OCI-LY1 (cell line): ENCODE measurements around the gene GALNT18.

Source experiments
- H2AFZ ChIP-seq: fragments of 200-600 bp; sonication (generic), shearing (Covaris generic); 2 replicates; pipeline ENCODE4 v1.6.0; 2014; ENCODE audit warnings: antibody characterized with exemption, mild to moderate bottlenecking, low read length
- H3F3A ChIP-seq: fragments of 200-600 bp; sonication (generic), shearing (Covaris generic); 2 replicates; pipeline ENCODE4 v1.6.0; 2014; ENCODE audit warnings: mild to moderate bottlenecking, antibody characterized with exemption, low read length, moderate library complexity; ENCODE audit not compliant: insufficient read depth
- H3K27ac ChIP-seq: fragments of 200-600 bp; sonication (generic); 2 replicates; pipeline ENCODE4 v1.5.1; 2014; ENCODE audit warnings: low read length, mixed run types, mild to moderate bottlenecking, low read depth; ENCODE audit not compliant: poor library complexity, severe bottlenecking
- H3K27me3 ChIP-seq: fragments of 200-600 bp; sonication (generic); 2 replicates; pipeline ENCODE4 v1.6.0; 2014; ENCODE audit warnings: antibody characterized with exemption, mild to moderate bottlenecking, low read length, moderate library complexity; ENCODE audit not compliant: insufficient read depth
- H3K36me3 ChIP-seq: fragments of 200-600 bp; sonication (generic); 2 replicates; pipeline ENCODE4 v1.6.1; 2014; ENCODE audit warnings: mild to moderate bottlenecking, antibody characterized with exemption, low read length, moderate library complexity, mixed read lengths; ENCODE audit not compliant: insufficient read depth
- H3K4me1 ChIP-seq: fragments of 200-600 bp; sonication (generic); 2 replicates; pipeline ENCODE4 v1.5.1; 2014; ENCODE audit warnings: mild to moderate bottlenecking, low read length, moderate library complexity; ENCODE audit not compliant: insufficient read depth, severe bottlenecking
- H3K4me2 ChIP-seq: fragments of 200-600 bp; sonication (generic), shearing (Covaris generic); 2 replicates; pipeline ENCODE4 v1.6.1; 2014; ENCODE audit warnings: low read length
- H3K4me3 ChIP-seq: fragments of 200-600 bp; sonication (generic); 2 replicates; pipeline ENCODE4 v1.5.1; 2014; ENCODE audit warnings: low read length, low read depth, mild to moderate bottlenecking, mixed read lengths; ENCODE audit not compliant: poor library complexity, severe bottlenecking
- H3K79me2 ChIP-seq: fragments of 200-600 bp; shearing (Covaris generic); 2 replicates; pipeline ENCODE4 v1.6.1; 2016; ENCODE audit warnings: mixed run types, low read length, mixed read lengths; ENCODE audit not compliant: insufficient read depth
- H3K9ac ChIP-seq: fragments of 200-600 bp; sonication (generic), shearing (Covaris generic); 2 replicates; pipeline ENCODE4 v1.6.1; 2014; ENCODE audit warnings: mild to moderate bottlenecking, low read length, mixed read lengths
- H3K9me2 ChIP-seq: fragments of 200-600 bp; sonication (generic), shearing (Covaris generic); 2 replicates; pipeline ENCODE4 v1.6.1; 2014; ENCODE audit warnings: low read depth, mild to moderate bottlenecking, low read length, mixed read lengths
- H3K9me3 ChIP-seq: fragments of 200-600 bp; shearing (Covaris generic); 2 replicates; pipeline ENCODE4 v1.6.1; 2014; ENCODE audit warnings: low read length, mixed read lengths
- H4K20me1 ChIP-seq: fragments of 200-600 bp; sonication (generic), shearing (Covaris generic); 2 replicates; pipeline ENCODE4 v1.6.0; 2016; ENCODE audit warnings: mild to moderate bottlenecking, low read length; ENCODE audit not compliant: insufficient read depth
- CTCF ChIP-seq: fragments of 200-600 bp; sonication (generic), shearing (Covaris generic); IDR thresholded peaks from 2 replicates; pipeline ENCODE4 v1.5.1; 2017; ENCODE audit warnings: mild to moderate bottlenecking, antibody characterized with exemption, low read length, moderate library complexity, mixed read lengths
- EZH2 ChIP-seq: fragments of 200-600 bp; sonication (generic), shearing (Covaris generic); IDR thresholded peaks from 2 replicates; pipeline ENCODE4 v1.8.0; 2017; ENCODE audit warnings: borderline replicate concordance, mixed run types, mild to moderate bottlenecking, antibody characterized with exemption, low read length, moderate library complexity, mixed read lengths

The GALNT18 gene

GRCh38 chr11:11424688-11425087 is 197.1 kb downstream of the GALNT18 start:
- Histone ChIP-seq H3K9ac (no peak overlapping the region), H3F3A (no peaks in the 10 kb centered on the region), H3K79me2 (no peaks in the 10 kb centered on the region), H3K9me3 (no peaks in the 10 kb centered on the region), H3K27me3 (no peaks in the 10 kb centered on the region), H3K4me3 (no peak overlapping the region), H2AFZ (no peak overlapping the region), H4K20me1 (no peaks in the 10 kb centered on the region), H3K36me3 (no peaks in the 10 kb centered on the region), H3K4me1 (no peaks in the 10 kb centered on the region), H3K9me2 (no peaks in the 10 kb centered on the region), H3K4me2 (no peak overlapping the region), H3K27ac (no peak overlapping the region)
- no peak for TF ChIP-seq CTCF
- no peak for TF ChIP-seq EZH2

- Histone ChIP-seq H3K9ac (no peak overlapping the region), H3F3A (no peaks in the 10 kb centered on the region), H2AFZ (no peak overlapping the region), H3K36me3 (no peaks in the 10 kb centered on the region), H3K79me2 (no peaks in the 10 kb centered on the region), H3K27me3 (no peaks in the 10 kb centered on the region), H4K20me1 (no peaks in the 10 kb centered on the region), H3K4me1 (no peaks in the 10 kb centered on the region), H3K4me2 (no peak overlapping the region), H3K4me3 (no peak overlapping the region), H3K9me2 (no peaks in the 10 kb centered on the region), H3K9me3 (no peaks in the 10 kb centered on the region), H3K27ac (no peak overlapping the region)
- TF ChIP-seq EZH2 (no peak), CTCF (no peak)
Measured at GRCh38 chr11:11422411-11423128, 199.2 kb downstream of the GALNT18 start.

- Histone ChIP-seq H3F3A (no peaks in the 10 kb centered on the region), H3K36me3 (no peaks in the 10 kb centered on the region), H3K27ac (no peak overlapping the region), H2AFZ (no peak overlapping the region), H3K9me3 (no peaks in the 10 kb centered on the region), H3K9me2 (no peaks in the 10 kb centered on the region), H3K9ac (no peak overlapping the region), H3K4me2 (no peak overlapping the region), H4K20me1 (no peaks in the 10 kb centered on the region), H3K4me3 (no peak overlapping the region), H3K4me1 (no peaks in the 10 kb centered on the region), H3K79me2 (no peaks in the 10 kb centered on the region), H3K27me3 (no peaks in the 10 kb centered on the region)
- no peak for TF ChIP-seq CTCF
- TF ChIP-seq EZH2, result no peak
Measured at GRCh38 chr11:11421509-11421908, 200.3 kb downstream of the GALNT18 start.
